Fibroblast of the aortic adventitia (primary cell): ENCODE data around the gene CLCNKB. TPM values are rescaled to one million over a fixed set of nuclear protein-coding genes. Genes with fewer than 3 reads are reported as not detected.
A peak's percentile ranks its signal among the peaks of the same experiment; 100 is the strongest.
"Not testable (repeated sequence)": the region's sequence is repeated elsewhere in the genome, so short reads cannot be mapped to it uniquely, and the experiment has no call there.

Experiments used
- DNase-seq: peaks from one replicate; pipeline ENCODE4 v3.0.0-alpha.2; 2010; ENCODE audit warnings: low read depth
- H3K4me3 ChIP-seq: 2 replicates; pipeline ENCODE4 v1.5.1; 2011; ENCODE audit warnings: low read depth, mild to moderate bottlenecking, control low read depth, low read length, moderate library complexity
- CTCF ChIP-seq: IDR thresholded peaks from 2 replicates; pipeline ENCODE4 v1.5.1; 2011; ENCODE audit warnings: mild to moderate bottlenecking, low read length, control low read depth, inconsistent platforms; ENCODE audit not compliant: insufficient read depth
- total RNA-seq: library from RNA; depleted of rRNA; stranded (reverse); fragments of >200 nt; gene quantifications from 2 replicates; pipeline ENCODE4 v1.2.3, GENCODE V29; 2012; ENCODE audit warnings: low replicate concordance

CLCNKB gene
- total RNA-seq, 1 donor = not detected

DNA sequence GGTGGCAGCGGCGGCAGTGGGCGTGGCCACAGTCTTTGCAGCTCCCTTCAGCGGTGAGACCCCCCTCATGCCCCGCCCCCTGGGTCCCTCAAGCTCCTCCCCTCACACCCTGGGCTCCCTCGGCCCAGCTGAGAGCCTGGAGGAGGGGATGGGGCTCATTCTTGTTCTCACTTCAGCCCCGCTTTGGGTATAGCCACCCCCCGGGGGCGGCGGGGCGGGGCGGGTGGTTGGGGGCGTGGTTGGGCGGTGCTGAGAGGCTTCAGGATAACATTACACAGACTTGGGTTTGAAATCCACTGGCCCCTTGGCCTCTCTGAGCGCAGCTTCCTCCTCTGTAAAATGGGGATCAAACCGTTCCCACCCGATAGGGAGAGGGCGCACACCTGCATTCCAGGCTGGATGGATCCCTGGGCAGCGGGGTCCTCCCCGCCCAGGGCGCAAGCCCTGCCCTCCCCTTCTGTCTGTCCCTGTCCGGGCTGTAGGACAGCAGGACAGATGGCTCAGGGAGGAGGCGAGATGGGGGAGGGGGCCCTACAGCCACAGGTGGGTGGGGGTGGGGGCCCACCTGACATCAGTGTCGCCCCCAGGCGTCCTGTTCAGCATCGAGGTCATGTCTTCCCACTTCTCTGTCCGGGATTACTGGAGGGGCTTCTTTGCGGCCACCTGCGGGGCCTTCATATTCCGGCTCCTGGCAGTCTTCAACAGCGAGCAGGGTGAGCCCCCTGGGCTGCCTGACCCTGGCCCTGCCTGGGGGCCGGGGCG is 16.7 kb upstream of the CLCNKB start:
- DNase-seq = peak; percentile 35
- peak overlapping the region; percentile 34 for H3K4me3 ChIP-seq
- no peak for TF ChIP-seq CTCF

GRCh38 chr1:16028237-16029002 is 15.2 kb upstream of the CLCNKB start:
- TF ChIP-seq CTCF = no peak

GRCh38 chr1:16029003-16029268 is 14.6 kb upstream of the CLCNKB start:
- not testable (repeated sequence) for DNase-seq, H3K4me3 ChIP-seq

More at GRCh38 chr1:16028237-16029002, 15.2 kb upstream of the CLCNKB start:
- DNase-seq = no peak
- no peak overlapping the region for H3K4me3 ChIP-seq

- TF ChIP-seq CTCF = no peak
- no peak for DNase-seq
- no peak overlapping the region for H3K4me3 ChIP-seq
Measured at GRCh38 chr1:16029288-16029687, 14.3 kb upstream of the CLCNKB start.

GRCh38 chr1:16031551-16031950 is 12.0 kb upstream of the CLCNKB start:
- DNase-seq = no peak
- H3K4me3 ChIP-seq = no peak overlapping the region
- no peak for TF ChIP-seq CTCF

DNA sequence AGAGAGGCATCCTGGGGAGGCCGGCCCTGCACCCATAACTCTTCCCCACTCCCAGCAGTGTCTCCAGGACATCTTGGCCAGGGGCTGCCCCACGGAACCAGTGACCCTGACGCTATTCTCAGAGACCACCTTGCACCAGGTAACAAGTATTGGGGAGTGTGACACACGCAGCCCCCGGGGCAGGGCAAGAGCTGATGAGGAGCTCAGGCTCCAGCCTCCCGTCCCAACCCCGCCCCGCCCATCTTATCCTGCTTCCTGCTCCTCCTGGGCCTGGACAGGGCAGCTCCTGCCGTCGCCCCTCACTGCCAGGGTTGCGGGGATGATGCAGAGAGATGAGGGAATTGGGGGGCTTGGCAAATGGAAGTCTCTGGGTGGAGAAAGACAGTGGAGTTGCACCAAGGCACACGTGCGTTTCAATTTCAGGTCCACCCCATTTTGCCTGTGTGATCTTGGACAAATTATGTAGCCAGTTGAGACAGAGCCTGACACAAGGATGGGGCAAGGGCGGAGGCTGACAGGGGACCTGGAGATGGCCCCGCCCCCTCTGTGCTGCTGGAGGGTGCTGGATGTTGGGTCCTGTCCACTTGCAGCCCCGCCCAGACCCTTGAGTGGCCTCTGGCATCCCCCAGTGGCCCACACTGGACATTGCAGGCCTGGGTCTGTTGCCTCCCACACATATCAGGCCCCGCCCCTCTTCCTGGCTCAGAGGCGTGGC is 11.0 kb upstream of the CLCNKB start:
- no peak overlapping the region for H3K4me3 ChIP-seq
- TF ChIP-seq CTCF = peak; percentile 100
- peak; percentile 89 for DNase-seq

- not testable (repeated sequence) for DNase-seq, H3K4me3 ChIP-seq
Measured at GRCh38 chr1:16033103-16033632, 10.4 kb upstream of the CLCNKB start.

GRCh38 chr1:16036461-16036860 is 7.1 kb upstream of the CLCNKB start:
- H3K4me3 ChIP-seq, DNase-seq: not testable (repeated sequence)
